Measurements from ENCODE around the gene ZNF652. TPM values are rescaled to one million over a fixed set of nuclear protein-coding genes. Genes with fewer than 3 reads are reported as not detected.

ZNF652 gene
- total and polyA plus RNA-seq, 2 experiments from 2014 or later, result 36.2 to 54.5 TPM

DNA sequence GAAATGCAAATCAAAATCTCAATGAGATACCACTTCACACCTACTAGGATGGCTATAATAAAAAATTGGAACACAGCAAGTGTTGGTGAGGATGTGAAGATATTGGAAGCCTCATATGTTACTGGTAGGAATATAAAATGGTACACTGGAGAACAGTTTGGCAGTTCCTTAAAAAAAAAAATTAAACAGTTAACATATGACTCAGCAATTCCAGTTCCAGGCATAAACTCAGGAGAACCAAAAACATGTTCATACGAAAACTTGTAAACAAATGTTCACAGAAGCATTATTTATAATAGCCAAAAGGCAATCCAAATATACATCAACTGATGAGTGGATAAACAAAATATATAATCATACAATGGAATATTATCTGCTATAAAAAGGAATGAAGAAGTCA, 28.2 kb downstream of the ZNF652 start:
- H3K27me3 Mint-ChIP-seq (ENCODE audit: insufficient read depth, low read depth, poor library complexity), result no peaks in the 10 kb centered on the region
- H3K4me1 ChIP-seq (ENCODE audit: insufficient read depth), result peaks cover 15% of the 10 kb centered on the region
- H3K27ac ChIP-seq (ENCODE audit: low read depth), result no peak overlapping the region
- H3K4me1 Mint-ChIP-seq, result peaks cover 14% of the 10 kb centered on the region
- no peaks in the 10 kb centered on the region for H3K36me3 Mint-ChIP-seq (ENCODE audit: low read depth)
- no peak for ATAC-seq
- no peak overlapping the region for H3K4me2 ChIP-seq
- H3K27me3 ChIP-seq (ENCODE audit: insufficient read depth), result no peaks in the 10 kb centered on the region
- H3K36me3 ChIP-seq (ENCODE audit: insufficient read depth), result no peaks in the 10 kb centered on the region
- TF ChIP-seq, protein P1, sequence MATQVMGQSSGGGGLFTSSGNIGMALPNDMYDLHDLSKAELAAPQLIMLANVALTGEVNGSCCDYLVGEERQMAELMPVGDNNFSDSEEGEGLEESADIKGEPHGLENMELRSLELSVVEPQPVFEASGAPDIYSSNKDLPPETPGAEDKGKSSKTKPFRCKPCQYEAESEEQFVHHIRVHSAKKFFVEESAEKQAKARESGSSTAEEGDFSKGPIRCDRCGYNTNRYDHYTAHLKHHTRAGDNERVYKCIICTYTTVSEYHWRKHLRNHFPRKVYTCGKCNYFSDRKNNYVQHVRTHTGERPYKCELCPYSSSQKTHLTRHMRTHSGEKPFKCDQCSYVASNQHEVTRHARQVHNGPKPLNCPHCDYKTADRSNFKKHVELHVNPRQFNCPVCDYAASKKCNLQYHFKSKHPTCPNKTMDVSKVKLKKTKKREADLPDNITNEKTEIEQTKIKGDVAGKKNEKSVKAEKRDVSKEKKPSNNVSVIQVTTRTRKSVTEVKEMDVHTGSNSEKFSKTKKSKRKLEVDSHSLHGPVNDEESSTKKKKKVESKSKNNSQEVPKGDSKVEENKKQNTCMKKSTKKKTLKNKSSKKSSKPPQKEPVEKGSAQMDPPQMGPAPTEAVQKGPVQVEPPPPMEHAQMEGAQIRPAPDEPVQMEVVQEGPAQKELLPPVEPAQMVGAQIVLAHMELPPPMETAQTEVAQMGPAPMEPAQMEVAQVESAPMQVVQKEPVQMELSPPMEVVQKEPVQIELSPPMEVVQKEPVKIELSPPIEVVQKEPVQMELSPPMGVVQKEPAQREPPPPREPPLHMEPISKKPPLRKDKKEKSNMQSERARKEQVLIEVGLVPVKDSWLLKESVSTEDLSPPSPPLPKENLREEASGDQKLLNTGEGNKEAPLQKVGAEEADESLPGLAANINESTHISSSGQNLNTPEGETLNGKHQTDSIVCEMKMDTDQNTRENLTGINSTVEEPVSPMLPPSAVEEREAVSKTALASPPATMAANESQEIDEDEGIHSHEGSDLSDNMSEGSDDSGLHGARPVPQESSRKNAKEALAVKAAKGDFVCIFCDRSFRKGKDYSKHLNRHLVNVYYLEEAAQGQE (IDR thresholded peaks at IDR 0.05; ENCODE audit: unreplicated experiment), result no peak
- TF ChIP-seq EZH2 (IDR thresholded peaks at IDR 0.05; ENCODE audit: low read depth, unreplicated experiment), result no peak
- TF ChIP-seq, protein P2, sequence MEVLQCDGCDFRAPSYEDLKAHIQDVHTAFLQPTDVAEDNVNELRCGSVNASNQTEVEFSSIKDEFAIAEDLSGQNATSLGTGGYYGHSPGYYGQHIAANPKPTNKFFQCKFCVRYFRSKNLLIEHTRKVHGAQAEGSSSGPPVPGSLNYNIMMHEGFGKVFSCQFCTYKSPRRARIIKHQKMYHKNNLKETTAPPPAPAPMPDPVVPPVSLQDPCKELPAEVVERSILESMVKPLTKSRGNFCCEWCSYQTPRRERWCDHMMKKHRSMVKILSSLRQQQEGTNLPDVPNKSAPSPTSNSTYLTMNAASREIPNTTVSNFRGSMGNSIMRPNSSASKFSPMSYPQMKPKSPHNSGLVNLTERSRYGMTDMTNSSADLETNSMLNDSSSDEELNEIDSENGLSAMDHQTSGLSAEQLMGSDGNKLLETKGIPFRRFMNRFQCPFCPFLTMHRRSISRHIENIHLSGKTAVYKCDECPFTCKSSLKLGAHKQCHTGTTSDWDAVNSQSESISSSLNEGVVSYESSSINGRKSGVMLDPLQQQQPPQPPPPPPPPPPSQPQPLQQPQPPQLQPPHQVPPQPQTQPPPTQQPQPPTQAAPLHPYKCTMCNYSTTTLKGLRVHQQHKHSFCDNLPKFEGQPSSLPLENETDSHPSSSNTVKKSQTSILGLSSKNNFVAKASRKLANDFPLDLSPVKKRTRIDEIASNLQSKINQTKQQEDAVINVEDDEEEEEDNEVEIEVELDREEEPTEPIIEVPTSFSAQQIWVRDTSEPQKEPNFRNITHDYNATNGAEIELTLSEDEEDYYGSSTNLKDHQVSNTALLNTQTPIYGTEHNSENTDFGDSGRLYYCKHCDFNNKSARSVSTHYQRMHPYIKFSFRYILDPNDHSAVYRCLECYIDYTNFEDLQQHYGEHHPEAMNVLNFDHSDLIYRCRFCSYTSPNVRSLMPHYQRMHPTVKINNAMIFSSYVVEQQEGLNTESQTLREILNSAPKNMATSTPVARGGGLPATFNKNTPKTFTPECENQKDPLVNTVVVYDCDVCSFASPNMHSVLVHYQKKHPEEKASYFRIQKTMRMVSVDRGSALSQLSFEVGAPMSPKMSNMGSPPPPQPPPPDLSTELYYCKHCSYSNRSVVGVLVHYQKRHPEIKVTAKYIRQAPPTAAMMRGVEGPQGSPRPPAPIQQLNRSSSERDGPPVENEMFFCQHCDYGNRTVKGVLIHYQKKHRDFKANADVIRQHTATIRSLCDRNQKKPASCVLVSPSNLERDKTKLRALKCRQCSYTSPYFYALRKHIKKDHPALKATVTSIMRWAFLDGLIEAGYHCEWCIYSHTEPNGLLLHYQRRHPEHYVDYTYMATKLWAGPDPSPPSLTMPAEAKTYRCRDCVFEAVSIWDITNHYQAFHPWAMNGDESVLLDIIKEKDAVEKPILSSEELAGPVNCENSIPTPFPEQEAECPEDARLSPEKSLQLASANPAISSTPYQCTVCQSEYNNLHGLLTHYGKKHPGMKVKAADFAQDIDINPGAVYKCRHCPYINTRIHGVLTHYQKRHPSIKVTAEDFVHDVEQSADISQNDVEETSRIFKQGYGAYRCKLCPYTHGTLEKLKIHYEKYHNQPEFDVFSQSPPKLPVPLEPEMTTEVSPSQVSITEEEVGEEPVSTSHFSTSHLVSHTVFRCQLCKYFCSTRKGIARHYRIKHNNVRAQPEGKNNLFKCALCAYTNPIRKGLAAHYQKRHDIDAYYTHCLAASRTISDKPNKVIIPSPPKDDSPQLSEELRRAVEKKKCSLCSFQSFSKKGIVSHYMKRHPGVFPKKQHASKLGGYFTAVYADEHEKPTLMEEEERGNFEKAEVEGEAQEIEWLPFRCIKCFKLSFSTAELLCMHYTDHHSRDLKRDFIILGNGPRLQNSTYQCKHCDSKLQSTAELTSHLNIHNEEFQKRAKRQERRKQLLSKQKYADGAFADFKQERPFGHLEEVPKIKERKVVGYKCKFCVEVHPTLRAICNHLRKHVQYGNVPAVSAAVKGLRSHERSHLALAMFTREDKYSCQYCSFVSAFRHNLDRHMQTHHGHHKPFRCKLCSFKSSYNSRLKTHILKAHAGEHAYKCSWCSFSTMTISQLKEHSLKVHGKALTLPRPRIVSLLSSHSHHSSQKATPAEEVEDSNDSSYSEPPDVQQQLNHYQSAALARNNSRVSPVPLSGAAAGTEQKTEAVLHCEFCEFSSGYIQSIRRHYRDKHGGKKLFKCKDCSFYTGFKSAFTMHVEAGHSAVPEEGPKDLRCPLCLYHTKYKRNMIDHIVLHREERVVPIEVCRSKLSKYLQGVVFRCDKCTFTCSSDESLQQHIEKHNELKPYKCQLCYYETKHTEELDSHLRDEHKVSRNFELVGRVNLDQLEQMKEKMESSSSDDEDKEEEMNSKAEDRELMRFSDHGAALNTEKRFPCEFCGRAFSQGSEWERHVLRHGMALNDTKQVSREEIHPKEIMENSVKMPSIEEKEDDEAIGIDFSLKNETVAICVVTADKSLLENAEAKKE (CRISPR knock-in tag; IDR thresholded peaks at IDR 0.05), result no peak
- TF ChIP-seq EZH2phosphoT487 (IDR thresholded peaks at IDR 0.05; ENCODE audit: unreplicated experiment), result no peak
- TF ChIP-seq CREB1 (CRISPR knock-in tag; IDR thresholded peaks at IDR 0.05; ENCODE audit: low read depth), result no peak
- no peak for TF ChIP-seq POLR2AphosphoS5 (IDR thresholded peaks at IDR 0.05; ENCODE audit: low read depth)
- no peak for TF ChIP-seq JUNB (IDR thresholded peaks at IDR 0.05; ENCODE audit: unreplicated experiment)
- TF ChIP-seq, protein P3, sequence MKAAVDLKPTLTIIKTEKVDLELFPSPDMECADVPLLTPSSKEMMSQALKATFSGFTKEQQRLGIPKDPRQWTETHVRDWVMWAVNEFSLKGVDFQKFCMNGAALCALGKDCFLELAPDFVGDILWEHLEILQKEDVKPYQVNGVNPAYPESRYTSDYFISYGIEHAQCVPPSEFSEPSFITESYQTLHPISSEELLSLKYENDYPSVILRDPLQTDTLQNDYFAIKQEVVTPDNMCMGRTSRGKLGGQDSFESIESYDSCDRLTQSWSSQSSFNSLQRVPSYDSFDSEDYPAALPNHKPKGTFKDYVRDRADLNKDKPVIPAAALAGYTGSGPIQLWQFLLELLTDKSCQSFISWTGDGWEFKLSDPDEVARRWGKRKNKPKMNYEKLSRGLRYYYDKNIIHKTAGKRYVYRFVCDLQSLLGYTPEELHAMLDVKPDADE (IDR thresholded peaks at IDR 0.05), result no peak
- TF ChIP-seq ZNF114 (CRISPR knock-in tag; IDR thresholded peaks at IDR 0.05), result no peak
- no peak overlapping the region for H2AFZ ChIP-seq
- H3K9me2 ChIP-seq (ENCODE audit: insufficient read depth), result no peaks in the 10 kb centered on the region
- DNase-seq (ENCODE audit: low spot score), result no peak
- no peak overlapping the region for H3K4me3 Mint-ChIP-seq
- H3K79me2 ChIP-seq (replicated peaks; ENCODE audit: insufficient read depth), result peaks cover 86% of the 10 kb centered on the region
- H3K9me3 Mint-ChIP-seq, result no peaks in the 10 kb centered on the region
- no peak overlapping the region for H3K4me3 ChIP-seq
- H3F3A ChIP-seq (replicated peaks; ENCODE audit: low read depth), result no peaks in the 10 kb centered on the region
- H3K27ac Mint-ChIP-seq, result peak overlapping the region; percentile 56; the same call in 1 of the 2 replicates
- H4K20me1 ChIP-seq (replicated peaks; ENCODE audit: insufficient read depth), result peaks cover 15% of the 10 kb centered on the region; the same call in 1 of the 2 replicates

All from GM23338 (cell line).